PC-9 (cell line): ENCODE measurements around the gene DLGAP1. TPM values are rescaled to one million over a fixed set of nuclear protein-coding genes. Genes with fewer than 3 reads are reported as not detected.

Experiments
- BruUV-seq: library from RNA; stranded (reverse); fragments of 400-500 nt; replicated peaks from 2 replicates; lab custom pipeline; 2021; lab: Mats Ljungman, UMichigan
- CTCF ChIA-PET: fragments of 300-600 bp; sonication (Branson Sonifier 250); formaldehyde crosslinking; loops from one replicate; lab custom pipeline; 2022; ENCODE audit warnings: antibody characterized with exemption; lab: Charles Lee
- POLR2A ChIA-PET: fragments of 300-600 bp; sonication (Branson Sonifier 250); formaldehyde crosslinking; loops from one replicate; lab custom pipeline; 2022; ENCODE audit warnings: antibody characterized with exemption; ENCODE audit not compliant: unreplicated experiment; lab: Charles Lee
- DNase-seq, 2 experiments: peaks; one replicate each; pipeline versions ENCODE4 v3.0.0 to v3.0.0-alpha.2; 2015 to 2022; ENCODE audit warnings: mixed read lengths in 1 of 2
- H2AFZ ChIP-seq: fragments of 200-600 bp; sonication (generic); 2 replicates; pipeline ENCODE4 v1.8.1; 2017; ENCODE audit warnings: antibody characterized with exemption
- H3F3A ChIP-seq: fragments of 200-600 bp; sonication (generic); 2 replicates; pipeline ENCODE4 v1.8.1; 2017; ENCODE audit warnings: antibody characterized with exemption, mild to moderate bottlenecking, low read depth; ENCODE audit not compliant: insufficient read depth
- H3K27ac ChIP-seq: fragments of 200-600 bp; sonication (generic); 2 replicates; pipeline ENCODE4 v1.6.1; 2016; ENCODE audit warnings: mixed run types
- H3K27me3 ChIP-seq: fragments of 200-600 bp; sonication (generic); 2 replicates; pipeline ENCODE4 v1.6.1; 2016; ENCODE audit warnings: low read depth, mixed run types; ENCODE audit not compliant: insufficient read depth
- H3K36me3 ChIP-seq: fragments of 200-600 bp; sonication (generic); 2 replicates; pipeline ENCODE4 v1.6.1; 2016; ENCODE audit warnings: low read depth, mixed run types
- H3K4me1 ChIP-seq: fragments of 200-600 bp; sonication (generic); replicated peaks from 2 replicates; pipeline ENCODE4 v1.6.1; 2016; ENCODE audit warnings: mixed run types; ENCODE audit not compliant: insufficient read depth
- H3K4me2 ChIP-seq: fragments of 200-600 bp; sonication (generic); 2 replicates; pipeline ENCODE4 v1.6.1; 2017; ENCODE audit warnings: mixed run types
- H3K4me3 ChIP-seq: fragments of 200-600 bp; sonication (generic); 2 replicates; pipeline ENCODE4 v1.6.1; 2016; ENCODE audit warnings: mixed run types
- H3K79me2 ChIP-seq: fragments of 200-600 bp; sonication (generic); 2 replicates; pipeline ENCODE4 v1.6.1; 2017; ENCODE audit warnings: low read depth, mixed run types
- H3K9me2 ChIP-seq: fragments of 200-600 bp; sonication (generic); 2 replicates; pipeline ENCODE4 v1.8.1; 2017; ENCODE audit warnings: mild to moderate bottlenecking; ENCODE audit not compliant: insufficient read depth
- H3K9me3 ChIP-seq: fragments of 200-600 bp; sonication (generic); 2 replicates; pipeline ENCODE4 v1.8.1; 2016; ENCODE audit warnings: low read depth; ENCODE audit not compliant: insufficient read depth
- H4K20me1 ChIP-seq: fragments of 200-600 bp; sonication (generic); 2 replicates; pipeline ENCODE4 v1.8.1; 2017; ENCODE audit not compliant: insufficient read depth
- EZH2 ChIP-seq: fragments of 200-600 bp; sonication (generic); IDR thresholded peaks from 2 replicates; pipeline ENCODE4 v1.8.0; 2017; ENCODE audit warnings: antibody characterized with exemption, low read depth
- intact Hi-C: fragments of 100-400 bp; cut with micrococcal nuclease; formaldehyde crosslinking; loops from one replicate; pipeline ENCODE4 v1.10.0; 2022; ENCODE audit not compliant: unreplicated experiment
- total RNA-seq: library from RNA; stranded (reverse); gene quantifications from 2 replicates; pipeline ENCODE4 v1.2.3, GENCODE V29; 2021
- TF ChIP-seq, protein P1 (sequence below): fragments of 200-600 bp; sonication (generic); conservative IDR thresholded peaks from 2 replicates; pipeline ENCODE4 v1.6.1; 2017; ENCODE audit warnings: mixed run types, antibody characterized with exemption, mild to moderate bottlenecking, moderate library complexity

The DLGAP1 gene
- total RNA-seq, 1 experiment from 2014 or later, result not detected

DNA sequence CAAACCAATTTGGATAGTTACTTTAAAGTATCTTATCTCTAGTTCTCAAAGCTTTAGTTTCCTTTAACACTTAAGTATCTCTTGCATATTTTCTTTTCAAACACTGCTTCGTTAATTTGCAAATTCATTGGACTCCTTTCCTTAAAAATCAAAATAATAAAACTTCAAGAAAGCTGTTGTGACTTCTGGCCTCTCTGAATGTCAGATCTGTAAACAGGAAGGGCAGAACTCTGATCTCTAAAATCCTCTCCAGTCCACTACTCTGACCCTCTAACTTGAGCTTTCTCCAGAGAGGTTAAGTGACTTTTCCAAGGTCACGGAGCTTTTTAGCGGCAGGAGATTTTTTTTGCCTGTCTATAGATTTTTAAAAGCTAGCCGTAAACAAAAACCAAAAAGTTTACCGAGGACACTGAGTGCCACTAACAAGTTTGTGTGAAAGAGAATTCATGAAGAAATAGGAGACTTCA lies 849.6 kb downstream of the DLGAP1 start:
- Histone ChIP-seq H3K79me2 (peaks cover 43% of the 10 kb centered on the region), H3K36me3 (0 out of 2 replicates have a peak, but pooled peaks cover 11% of the 10 kb centered on the region), H3K4me2 (peak overlapping the region; percentile 96), H3K27me3 (no peaks in the 10 kb centered on the region), H3K27ac (peak overlapping the region; percentile 100), H3K9me2 (no peaks in the 10 kb centered on the region), H2AFZ (no peak overlapping the region), H3K4me1 (peaks cover 32% of the 10 kb centered on the region), H3K4me3 (peak overlapping the region; percentile 72), H4K20me1 (no peaks in the 10 kb centered on the region), H3K9me3 (no peaks in the 10 kb centered on the region), H3F3A (peaks cover 60% of the 10 kb centered on the region)
- BruUV-seq, result no TSS peak
- POLR2A ChIA-PET, result interaction anchor here (0.6 to 1.6 kb wide), 7 partner anchors 10 to 825 kb away, joined by 3 to 11 read pairs (median 5); no protein-coding TSS in a partner anchor
- no peak for DNase-seq
- TF ChIP-seq, protein P1, sequence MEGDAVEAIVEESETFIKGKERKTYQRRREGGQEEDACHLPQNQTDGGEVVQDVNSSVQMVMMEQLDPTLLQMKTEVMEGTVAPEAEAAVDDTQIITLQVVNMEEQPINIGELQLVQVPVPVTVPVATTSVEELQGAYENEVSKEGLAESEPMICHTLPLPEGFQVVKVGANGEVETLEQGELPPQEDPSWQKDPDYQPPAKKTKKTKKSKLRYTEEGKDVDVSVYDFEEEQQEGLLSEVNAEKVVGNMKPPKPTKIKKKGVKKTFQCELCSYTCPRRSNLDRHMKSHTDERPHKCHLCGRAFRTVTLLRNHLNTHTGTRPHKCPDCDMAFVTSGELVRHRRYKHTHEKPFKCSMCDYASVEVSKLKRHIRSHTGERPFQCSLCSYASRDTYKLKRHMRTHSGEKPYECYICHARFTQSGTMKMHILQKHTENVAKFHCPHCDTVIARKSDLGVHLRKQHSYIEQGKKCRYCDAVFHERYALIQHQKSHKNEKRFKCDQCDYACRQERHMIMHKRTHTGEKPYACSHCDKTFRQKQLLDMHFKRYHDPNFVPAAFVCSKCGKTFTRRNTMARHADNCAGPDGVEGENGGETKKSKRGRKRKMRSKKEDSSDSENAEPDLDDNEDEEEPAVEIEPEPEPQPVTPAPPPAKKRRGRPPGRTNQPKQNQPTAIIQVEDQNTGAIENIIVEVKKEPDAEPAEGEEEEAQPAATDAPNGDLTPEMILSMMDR, result no peak
- CTCF ChIA-PET, result interaction anchor here (0.6 to 0.9 kb wide), 3 partner anchors 9 to 1499 kb away, joined by 3 read pairs; no protein-coding TSS in a partner anchor
- intact Hi-C loops, result no loop called here

DNA sequence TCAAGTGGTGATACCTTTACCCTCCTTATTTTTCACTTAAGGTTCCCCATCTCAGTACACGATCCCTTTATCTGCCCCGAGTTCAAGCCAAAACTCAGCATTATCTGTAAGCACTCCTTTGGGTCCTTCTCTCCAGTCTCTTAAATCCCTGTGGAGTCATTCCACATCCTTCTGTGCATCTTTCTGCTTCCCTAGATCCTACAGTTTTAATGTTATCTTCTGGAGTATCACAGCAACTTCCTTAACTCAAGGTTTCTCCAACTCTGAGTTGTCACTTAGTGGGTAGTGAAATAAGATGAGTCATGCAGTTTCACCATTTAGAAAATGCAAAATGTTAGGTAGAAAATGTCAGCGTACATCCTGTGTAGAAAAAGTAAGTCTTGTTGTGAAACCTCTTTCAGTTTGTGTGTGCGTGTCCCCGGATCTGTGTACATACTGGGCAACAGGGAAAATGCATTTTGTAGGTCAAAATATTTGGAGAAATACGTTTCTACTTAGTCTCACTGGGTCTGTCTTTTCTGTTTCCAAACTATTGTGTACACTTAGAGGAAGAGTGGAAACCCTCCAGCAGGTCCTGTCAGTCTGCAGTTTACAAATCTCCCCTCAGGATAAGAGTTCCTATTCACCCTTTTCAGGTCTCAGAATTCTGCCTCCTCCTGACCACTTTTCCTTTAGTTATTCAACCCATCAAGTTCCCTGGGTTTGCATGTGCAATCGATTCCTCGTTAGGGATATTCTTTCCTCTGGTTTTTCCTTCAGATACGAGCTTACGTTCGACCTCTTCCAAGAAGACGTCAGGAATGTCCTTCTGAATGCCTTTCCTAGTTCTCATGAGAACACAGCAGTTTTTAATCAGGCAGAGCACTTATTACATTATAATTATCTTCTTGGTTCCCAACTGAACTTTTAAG lies 850.4 kb downstream of the DLGAP1 start:
- TSS peak; percentile 62 for BruUV-seq
- 0 out of 2 replicates have a peak, but pooled peaks cover 11% of the 10 kb centered on the region for H3K36me3 ChIP-seq
- H3K4me2 ChIP-seq, result peak overlapping the region; percentile 96
- peak overlapping the region; percentile 100 for H3K27ac ChIP-seq
- intact Hi-C loops, result no loop called here
- CTCF ChIA-PET, result interaction anchor here (0.7 to 2.1 kb wide), 4 partner anchors 9 to 150 kb away, joined by 3 to 16 read pairs (median 3); no protein-coding TSS in a partner anchor
- H4K20me1 ChIP-seq, result no peaks in the 10 kb centered on the region
- no peaks in the 10 kb centered on the region for H3K9me2 ChIP-seq
- peak overlapping the region; percentile 72 for H3K4me3 ChIP-seq
- H2AFZ ChIP-seq, result no peak overlapping the region
- H3K79me2 ChIP-seq, result peaks cover 47% of the 10 kb centered on the region
- peaks cover 32% of the 10 kb centered on the region for H3K4me1 ChIP-seq
- POLR2A ChIA-PET, result interaction anchor here (0.6 to 2.5 kb wide), 10 partner anchors 9 to 453 kb away, joined by 3 to 63 read pairs (median 8); no protein-coding TSS in a partner anchor
- peaks cover 67% of the 10 kb centered on the region for H3F3A ChIP-seq
- H3K27me3 ChIP-seq, result no peaks in the 10 kb centered on the region
- TF ChIP-seq EZH2, result no peak
- TF ChIP-seq, protein P1, result no peak
- DNase-seq, result peak in 1 of 2 experiments; percentile 97
- H3K9me3 ChIP-seq, result no peaks in the 10 kb centered on the region

DNA sequence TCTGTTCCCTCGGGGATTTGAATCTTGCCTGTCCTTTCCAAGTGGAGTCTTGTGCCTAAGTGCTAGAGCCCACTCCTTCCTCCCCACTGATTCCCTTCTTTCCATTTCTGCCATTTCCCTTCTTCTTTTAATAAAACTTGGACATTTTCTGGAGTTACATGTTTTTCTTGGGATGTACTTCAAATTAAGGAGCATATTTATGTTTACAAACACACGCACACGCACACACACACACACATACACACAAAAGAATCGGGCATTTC lies 850.9 kb downstream of the DLGAP1 start:
- H3F3A ChIP-seq, result peaks cover 72% of the 10 kb centered on the region
- no peak overlapping the region for H2AFZ ChIP-seq
- ChIA-PET CTCF (interaction anchor here (0.9 to 2.1 kb wide), 2 partner anchors 10 to 150 kb away, joined by 3 to 16 read pairs; no protein-coding TSS in a partner anchor), POLR2A (interaction anchor here (0.6 to 2.5 kb wide), 8 partner anchors 10 to 453 kb away, joined by 3 to 63 read pairs (median 6); no protein-coding TSS in a partner anchor)
- no TSS peak for BruUV-seq
- H3K9me2 ChIP-seq, result no peaks in the 10 kb centered on the region
- H3K27ac ChIP-seq, result peak overlapping the region; percentile 100
- H3K4me1 ChIP-seq, result peaks cover 32% of the 10 kb centered on the region
- no peaks in the 10 kb centered on the region for H3K9me3 ChIP-seq
- TF ChIP-seq, protein P1, result no peak
- no peak for TF ChIP-seq EZH2
- H4K20me1 ChIP-seq, result no peaks in the 10 kb centered on the region
- peak overlapping the region; percentile 96 for H3K4me2 ChIP-seq
- no peak for DNase-seq
- no peaks in the 10 kb centered on the region for H3K27me3 ChIP-seq
- 0 out of 2 replicates have a peak, but pooled peaks cover 11% of the 10 kb centered on the region for H3K36me3 ChIP-seq
- intact Hi-C loops, result no loop called here
- peak overlapping the region; percentile 72 for H3K4me3 ChIP-seq
- H3K79me2 ChIP-seq, result peaks cover 49% of the 10 kb centered on the region
